ENCODE data around the gene ERN2. TPM values are rescaled to one million over a fixed set of nuclear protein-coding genes. Genes with fewer than 3 reads are reported as not detected.
"Not testable (repeated sequence)": the region's sequence is repeated elsewhere in the genome, so short reads cannot be mapped to it uniquely, and the experiment has no call there.

Gene ERN2
- polyA plus RNA-seq, 3 donors, result not detected

DNA sequence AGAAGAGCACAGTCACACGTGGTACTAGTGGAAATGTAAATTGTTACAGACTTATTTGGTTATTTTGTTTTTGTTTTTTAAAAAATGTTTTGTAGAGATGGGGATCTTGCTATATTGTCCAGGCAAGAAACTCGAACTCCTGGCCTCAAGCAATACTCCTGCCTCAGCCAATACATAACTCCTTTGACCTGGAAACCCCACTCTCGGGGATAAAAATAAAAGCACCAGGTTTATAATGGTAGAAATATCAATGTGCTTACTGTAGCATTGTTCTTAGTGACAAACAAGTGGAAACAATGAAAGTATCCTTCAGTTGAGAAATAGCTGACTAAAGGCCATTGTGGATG lies 11.7 kb upstream of the ERN2 start:
- no peak overlapping the region for H3K4me3 Mint-ChIP-seq
- no peak for DNase-seq
- no CpG with 5 or more reads among the region's 3 CpGs for WGBS (ENCODE audit: insufficient coverage)
- TF ChIP-seq, protein P1, sequence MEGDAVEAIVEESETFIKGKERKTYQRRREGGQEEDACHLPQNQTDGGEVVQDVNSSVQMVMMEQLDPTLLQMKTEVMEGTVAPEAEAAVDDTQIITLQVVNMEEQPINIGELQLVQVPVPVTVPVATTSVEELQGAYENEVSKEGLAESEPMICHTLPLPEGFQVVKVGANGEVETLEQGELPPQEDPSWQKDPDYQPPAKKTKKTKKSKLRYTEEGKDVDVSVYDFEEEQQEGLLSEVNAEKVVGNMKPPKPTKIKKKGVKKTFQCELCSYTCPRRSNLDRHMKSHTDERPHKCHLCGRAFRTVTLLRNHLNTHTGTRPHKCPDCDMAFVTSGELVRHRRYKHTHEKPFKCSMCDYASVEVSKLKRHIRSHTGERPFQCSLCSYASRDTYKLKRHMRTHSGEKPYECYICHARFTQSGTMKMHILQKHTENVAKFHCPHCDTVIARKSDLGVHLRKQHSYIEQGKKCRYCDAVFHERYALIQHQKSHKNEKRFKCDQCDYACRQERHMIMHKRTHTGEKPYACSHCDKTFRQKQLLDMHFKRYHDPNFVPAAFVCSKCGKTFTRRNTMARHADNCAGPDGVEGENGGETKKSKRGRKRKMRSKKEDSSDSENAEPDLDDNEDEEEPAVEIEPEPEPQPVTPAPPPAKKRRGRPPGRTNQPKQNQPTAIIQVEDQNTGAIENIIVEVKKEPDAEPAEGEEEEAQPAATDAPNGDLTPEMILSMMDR (IDR thresholded peaks at IDR 0.05), result no peak
- H3K4me1 ChIP-seq (ENCODE audit: control insufficient read depth in 1 of 2, insufficient read depth in 2 of 2, low read length in 2 of 2), result peaks cover 0 to 3% of the 10 kb centered on the region in 2 donors
- no peak overlapping the region for H3K27ac ChIP-seq (ENCODE audit: low read depth in 1 of 2, low read length in 2 of 2)
- H3K27ac Mint-ChIP-seq, result no peak overlapping the region
- no peaks in the 10 kb centered on the region for H4K20me1 ChIP-seq (ENCODE audit: insufficient read depth, low read length)
- H3K79me2 ChIP-seq (ENCODE audit: insufficient read depth, low read length), result no peaks in the 10 kb centered on the region
- peaks cover 10 to 13% of the 10 kb centered on the region in 2 donors for H3K9me3 ChIP-seq (replicated peaks in 1 of 2; ENCODE audit: control insufficient read depth in 1 of 2, insufficient read depth in 1 of 2, low read length in 2 of 2)
- intact Hi-C loops (cut with micrococcal nuclease), result no loop called here
- H3K27me3 Mint-ChIP-seq (ENCODE audit: low read depth in 3 of 3), result peaks cover 2 to 3% (median 2%) of the 10 kb centered on the region in 3 donors
- peaks cover 6% of the 10 kb centered on the region for H3K4me1 Mint-ChIP-seq
- H3K9me3 Mint-ChIP-seq, result peaks cover 6 to 21% (median 17%) of the 10 kb centered on the region in 7 donors
- no peaks in the 10 kb centered on the region for H3K36me3 Mint-ChIP-seq
- H3K4me2 ChIP-seq (replicated peaks; ENCODE audit: extremely low read depth, low read length, poor library complexity, severe bottlenecking), result no peak overlapping the region
- no peaks in the 10 kb centered on the region for H3K36me3 ChIP-seq (replicated peaks in 1 of 2; ENCODE audit: control insufficient read depth in 1 of 2, insufficient read depth in 2 of 2, low read length in 2 of 2)
- no peak overlapping the region for H2AFZ ChIP-seq (ENCODE audit: insufficient read depth, low read depth, low read length, poor library complexity, severe bottlenecking)
- no peak overlapping the region for H3K4me3 ChIP-seq (replicated peaks in 1 of 3; ENCODE audit: low read depth in 2 of 3, low read length in 3 of 3)
- H3K9ac ChIP-seq (ENCODE audit: insufficient read depth, low read length, poor library complexity, severe bottlenecking), result no peak overlapping the region
- H3K27me3 ChIP-seq (ENCODE audit: control insufficient read depth in 2 of 2, insufficient read depth in 2 of 2, low read length in 2 of 2), result peaks cover 0 to 2% of the 10 kb centered on the region in 2 donors

DNA sequence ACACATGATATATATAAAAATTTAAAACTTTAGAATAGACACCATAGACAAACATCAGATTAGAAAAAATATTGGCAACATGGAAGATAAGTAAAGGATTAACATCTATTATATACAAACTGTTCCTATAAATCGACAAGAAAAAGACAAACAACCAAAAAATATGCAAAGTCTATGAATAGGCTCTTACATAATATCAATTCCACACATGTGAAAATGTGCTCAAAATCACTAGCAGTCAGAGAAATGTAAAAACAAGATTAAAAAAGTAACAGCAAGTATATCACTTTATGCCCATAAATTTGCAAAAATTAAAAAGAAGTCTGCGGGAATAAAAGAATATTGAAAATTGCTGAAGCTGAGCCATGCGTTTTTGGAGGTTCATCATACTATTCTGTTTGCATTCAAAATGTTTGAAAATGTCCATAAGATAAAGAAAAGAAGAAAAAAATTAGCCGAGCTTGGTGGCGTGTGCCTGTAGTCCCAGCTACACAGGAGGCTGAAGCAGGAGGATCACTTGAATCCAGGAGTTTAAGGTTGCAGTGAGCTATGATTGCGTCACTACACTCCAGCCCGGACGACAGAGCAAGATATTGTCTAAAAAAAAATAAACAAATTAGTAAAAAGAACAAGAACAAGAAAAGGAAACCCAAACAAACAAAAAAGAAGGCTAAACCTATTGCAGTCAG lies 11.2 kb upstream of the ERN2 start:
- Histone ChIP-seq H3K9me3 (replicated peaks in 1 of 2; ENCODE audit: control insufficient read depth in 1 of 2, insufficient read depth in 1 of 2, low read length in 2 of 2) (peaks cover 10 to 13% of the 10 kb centered on the region in 2 donors), H2AFZ (ENCODE audit: insufficient read depth, low read depth, low read length, poor library complexity, severe bottlenecking) (no peak overlapping the region), H4K20me1 (ENCODE audit: insufficient read depth, low read length) (no peaks in the 10 kb centered on the region), H3K36me3 (replicated peaks in 1 of 2; ENCODE audit: control insufficient read depth in 1 of 2, insufficient read depth in 2 of 2, low read length in 2 of 2) (no peaks in the 10 kb centered on the region), H3K9ac (ENCODE audit: insufficient read depth, low read length, poor library complexity, severe bottlenecking) (no peak overlapping the region), H3K4me2 (replicated peaks; ENCODE audit: extremely low read depth, low read length, poor library complexity, severe bottlenecking) (no peak overlapping the region), H3K4me3 (replicated peaks in 1 of 3; ENCODE audit: low read depth in 2 of 3, low read length in 3 of 3) (no peak overlapping the region), H3K27me3 (ENCODE audit: control insufficient read depth in 2 of 2, insufficient read depth in 2 of 2, low read length in 2 of 2) (peaks cover 0 to 2% of the 10 kb centered on the region in 2 donors), H3K79me2 (ENCODE audit: insufficient read depth, low read length) (no peaks in the 10 kb centered on the region), H3K4me1 (ENCODE audit: control insufficient read depth in 1 of 2, insufficient read depth in 2 of 2, low read length in 2 of 2) (no peaks in the 10 kb centered on the region), H3K27ac (ENCODE audit: low read depth in 1 of 2, low read length in 2 of 2) (no peak overlapping the region)
- Mint-ChIP-seq H3K36me3 (no peaks in the 10 kb centered on the region), H3K9me3 (peaks cover 6 to 21% (median 17%) of the 10 kb centered on the region in 7 donors), H3K4me1 (peaks cover 4% of the 10 kb centered on the region), H3K27ac (no peak overlapping the region), H3K4me3 (no peak overlapping the region), H3K27me3 (ENCODE audit: low read depth in 3 of 3) (peaks cover 2 to 4% (median 3%) of the 10 kb centered on the region in 3 donors)
- WGBS (ENCODE audit: insufficient coverage), result 97% methylated on average over 4 of the region's 8 CpGs
- intact Hi-C loops (cut with micrococcal nuclease), result no loop called here
- DNase-seq, result no peak
- TF ChIP-seq, protein P1 (IDR thresholded peaks at IDR 0.05), result no peak

DNA sequence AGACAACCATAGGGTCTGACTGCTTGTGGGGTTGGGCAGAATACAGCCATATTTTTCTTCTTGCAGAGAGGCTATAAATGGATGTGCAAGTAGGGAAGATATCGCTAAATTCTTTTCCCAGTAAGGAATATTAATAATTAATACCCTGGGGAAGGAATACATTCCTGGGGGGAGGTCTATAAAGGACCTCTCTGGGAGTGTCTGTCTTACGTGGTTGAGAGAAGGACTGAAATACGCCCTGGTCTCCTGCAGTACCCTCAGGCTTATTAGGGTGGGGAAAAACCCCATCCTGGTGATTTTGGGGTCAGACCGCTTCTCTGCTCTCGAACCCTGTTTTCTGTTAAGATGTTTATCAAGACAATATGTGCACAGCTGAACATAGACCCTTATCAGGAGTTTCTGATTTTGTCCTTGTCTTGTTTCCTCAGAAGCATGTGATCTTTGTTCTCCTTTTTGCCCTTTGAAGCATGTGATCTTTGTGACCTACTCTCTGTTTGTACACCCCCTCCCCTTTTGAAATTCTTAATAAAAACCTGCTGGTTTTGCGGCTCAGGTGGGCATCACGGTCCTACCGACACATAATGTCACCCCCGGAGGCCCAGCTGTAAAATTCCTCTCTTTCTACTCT lies 9.7 kb upstream of the ERN2 start:
- H3K9me3 Mint-ChIP-seq, result peaks cover 6 to 21% (median 17%) of the 10 kb centered on the region in 7 donors
- WGBS (ENCODE audit: insufficient coverage), result 100% methylated on average over 4 of the region's 9 CpGs

More for the DNA sequence above, 9.7 kb upstream of the ERN2 start:
- H3K4me1 ChIP-seq (ENCODE audit: control insufficient read depth in 1 of 2, insufficient read depth in 2 of 2, low read length in 2 of 2); H4K20me1 ChIP-seq (ENCODE audit: insufficient read depth, low read length); H3K9ac ChIP-seq (ENCODE audit: insufficient read depth, low read length, poor library complexity, severe bottlenecking); H3K4me3 Mint-ChIP-seq; H3K4me2 ChIP-seq (replicated peaks; ENCODE audit: extremely low read depth, low read length, poor library complexity, severe bottlenecking); DNase-seq; H3K27ac ChIP-seq (ENCODE audit: low read depth in 1 of 2, low read length in 2 of 2); H3K36me3 Mint-ChIP-seq; H3K79me2 ChIP-seq (ENCODE audit: insufficient read depth, low read length); H3K36me3 ChIP-seq (replicated peaks in 1 of 2; ENCODE audit: control insufficient read depth in 1 of 2, insufficient read depth in 2 of 2, low read length in 2 of 2); H3K4me3 ChIP-seq (replicated peaks in 1 of 3; ENCODE audit: low read depth in 2 of 3, low read length in 3 of 3); intact Hi-C loops (cut with micrococcal nuclease); H3K4me1 Mint-ChIP-seq; H3K27ac Mint-ChIP-seq; H2AFZ ChIP-seq (ENCODE audit: insufficient read depth, low read depth, low read length, poor library complexity, severe bottlenecking); H3K27me3 ChIP-seq (ENCODE audit: control insufficient read depth in 2 of 2, insufficient read depth in 2 of 2, low read length in 2 of 2): not testable (repeated sequence)
- peaks cover 10 to 13% of the 10 kb centered on the region in 2 donors for H3K9me3 ChIP-seq (replicated peaks in 1 of 2; ENCODE audit: control insufficient read depth in 1 of 2, insufficient read depth in 1 of 2, low read length in 2 of 2)
- H3K27me3 Mint-ChIP-seq (ENCODE audit: low read depth in 3 of 3), result peaks cover 4 to 10% (median 7%) of the 10 kb centered on the region in 3 donors
